Karpas-422 (cell line): ENCODE results near the gene SERPINB11. TPM values are rescaled to one million over a fixed set of nuclear protein-coding genes. Genes with fewer than 3 reads are reported as not detected.

ENCODE experiments used
- DNase-seq: peaks from one replicate; pipeline ENCODE4 v3.0.0-alpha.2; 2015
- H2AFZ ChIP-seq: fragments of 200-600 bp; sonication (generic); 2 replicates; pipeline ENCODE4 v1.6.1; 2014; ENCODE audit warnings: antibody characterized with exemption, low read length, mixed read lengths
- H3K27ac ChIP-seq: fragments of 200-600 bp; sonication (generic); 2 replicates; pipeline ENCODE4 v1.5.1; 2014; ENCODE audit warnings: mild to moderate bottlenecking, low read length, moderate library complexity
- H3K27me3 ChIP-seq: fragments of 200-600 bp; sonication (generic); 2 replicates; pipeline ENCODE4 v1.6.1; 2014; ENCODE audit warnings: low read length, mixed read lengths
- H3K36me3 ChIP-seq: fragments of 200-600 bp; sonication (generic); 2 replicates; pipeline ENCODE4 v1.6.1; 2014; ENCODE audit warnings: low read length, mixed read lengths; ENCODE audit not compliant: insufficient read depth
- H3K4me1 ChIP-seq: fragments of 200-600 bp; sonication (generic); 2 replicates; pipeline ENCODE4 v1.6.1; 2014; ENCODE audit warnings: mild to moderate bottlenecking, low read length, mixed read lengths
- H3K4me2 ChIP-seq: fragments of 200-600 bp; sonication (generic); 2 replicates; pipeline ENCODE4 v1.6.1; 2014; ENCODE audit warnings: low read length, low read depth, mild to moderate bottlenecking; ENCODE audit not compliant: poor library complexity, severe bottlenecking
- H3K4me3 ChIP-seq: fragments of 200-600 bp; sonication (generic); 2 replicates; pipeline ENCODE4 v1.5.1; 2014; ENCODE audit warnings: mild to moderate bottlenecking, antibody characterized with exemption, low read length, mixed read lengths
- H3K79me2 ChIP-seq: fragments of 200-600 bp; sonication (generic); 2 replicates; pipeline ENCODE4 v1.6.1; 2014; ENCODE audit warnings: mild to moderate bottlenecking, low read length, mixed read lengths
- H3K9ac ChIP-seq: fragments of 200-600 bp; sonication (generic); 2 replicates; pipeline ENCODE4 v1.6.0; 2014; ENCODE audit warnings: low read length
- H3K9me2 ChIP-seq: fragments of 200-600 bp; sonication (generic), shearing (Covaris generic); replicated peaks from 2 replicates; pipeline ENCODE4 v1.6.0; 2014; ENCODE audit warnings: mild to moderate bottlenecking, low read length, moderate library complexity; ENCODE audit not compliant: insufficient read depth
- H3K9me3 ChIP-seq: fragments of 300-700, 200-600 bp; sonication (generic); 2 replicates; pipeline ENCODE4 v1.6.1; 2014; ENCODE audit warnings: low read length, mixed read lengths
- H4K20me1 ChIP-seq: fragments of 200-600 bp; sonication (generic); 2 replicates; pipeline ENCODE4 v1.6.1; 2014; ENCODE audit warnings: mild to moderate bottlenecking, antibody characterized with exemption, low read length, low read depth; ENCODE audit not compliant: insufficient read depth
- total RNA-seq: library from RNA; depleted of rRNA; stranded (reverse); fragments of >200 nt; shearing (Covaris generic); gene quantifications from 2 replicates; pipeline ENCODE4 v1.2.3, GENCODE V29; 2014; ENCODE audit warnings: low replicate concordance; rRNA removed

The SERPINB11 gene
- total RNA-seq, 1 experiment from 2014 or later = not detected

DNA sequence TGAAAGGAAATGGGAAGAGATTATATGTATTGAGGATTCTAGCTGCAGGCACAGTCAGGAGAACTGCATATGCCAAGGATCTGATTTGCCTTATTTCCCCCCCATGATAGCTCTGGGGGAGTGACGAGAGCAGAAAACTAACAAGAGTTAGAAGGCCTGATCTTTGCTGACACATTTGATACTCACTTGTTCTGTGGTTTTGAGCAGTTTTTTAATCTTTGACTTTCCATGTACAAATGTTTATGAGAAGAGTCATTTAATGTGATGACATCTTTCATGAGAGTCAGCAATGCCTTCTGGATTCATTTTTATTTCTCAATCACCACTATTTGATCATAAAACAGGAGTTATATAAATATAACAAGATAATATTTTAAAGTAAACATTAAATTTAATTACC lies 59.8 kb downstream of the SERPINB11 start:
- H3K9ac ChIP-seq = no peak overlapping the region
- no peak for DNase-seq
- H3K79me2 ChIP-seq = no peaks in the 10 kb centered on the region
- H3K27me3 ChIP-seq = no peaks in the 10 kb centered on the region
- no peak overlapping the region for H3K27ac ChIP-seq
- no peak overlapping the region for H3K4me3 ChIP-seq
- H3K4me2 ChIP-seq = no peak overlapping the region
- no peak overlapping the region for H2AFZ ChIP-seq
- H4K20me1 ChIP-seq = no peaks in the 10 kb centered on the region
- no peaks in the 10 kb centered on the region for H3K36me3 ChIP-seq
- H3K4me1 ChIP-seq = no peaks in the 10 kb centered on the region
- no peaks in the 10 kb centered on the region; the same call in 1 of the 2 replicates for H3K9me2 ChIP-seq
- H3K9me3 ChIP-seq = peaks cover 4% of the 10 kb centered on the region; the same call in 1 of the 2 replicates

- no peak overlapping the region for H3K4me3 ChIP-seq
- no peak overlapping the region for H3K27ac ChIP-seq
- no peak overlapping the region for H3K9ac ChIP-seq
- H2AFZ ChIP-seq = no peak overlapping the region
- H3K4me1 ChIP-seq = no peaks in the 10 kb centered on the region
- H4K20me1 ChIP-seq = no peaks in the 10 kb centered on the region
- no peaks in the 10 kb centered on the region for H3K36me3 ChIP-seq
- H3K9me2 ChIP-seq = no peaks in the 10 kb centered on the region; the same call in 1 of the 2 replicates
- no peaks in the 10 kb centered on the region for H3K27me3 ChIP-seq
- H3K9me3 ChIP-seq = peaks cover 4% of the 10 kb centered on the region; the same call in 1 of the 2 replicates
- no peaks in the 10 kb centered on the region for H3K79me2 ChIP-seq
- DNase-seq = no peak
- H3K4me2 ChIP-seq = no peak overlapping the region
These were observed 61.3 kb downstream of the SERPINB11 start for GRCh38 chr18:63763831-63764600.

DNA sequence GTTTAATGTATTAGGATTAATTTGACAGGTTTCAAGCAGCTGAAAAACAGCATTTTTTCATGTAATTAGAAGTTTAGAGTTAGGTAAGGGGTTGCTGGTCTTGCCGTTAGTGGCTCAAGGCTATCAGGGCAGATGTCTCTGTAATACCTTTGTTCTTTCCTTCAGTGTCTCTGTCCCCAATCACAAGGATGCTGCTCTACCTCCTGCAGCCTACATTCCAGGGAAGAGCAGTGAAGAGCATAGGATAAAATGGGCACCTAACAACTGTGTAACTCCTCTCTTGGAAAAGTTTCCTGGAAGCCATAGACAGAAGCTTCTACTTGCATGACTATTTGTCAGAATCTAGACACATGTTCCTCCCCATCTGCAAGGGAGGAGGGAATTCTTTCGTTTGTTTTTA lies 63.1 kb downstream of the SERPINB11 start:
- Histone ChIP-seq H3K36me3 (no peaks in the 10 kb centered on the region), H3K27me3 (0 out of 2 replicates have a peak, but pooled peaks cover 2% of the 10 kb centered on the region), H2AFZ (no peak overlapping the region), H3K4me3 (no peak overlapping the region), H3K9ac (no peak overlapping the region), H4K20me1 (no peaks in the 10 kb centered on the region), H3K9me2 (no peaks in the 10 kb centered on the region), H3K9me3 (no peaks in the 10 kb centered on the region), H3K4me2 (no peak overlapping the region), H3K79me2 (no peaks in the 10 kb centered on the region), H3K27ac (no peak overlapping the region), H3K4me1 (no peaks in the 10 kb centered on the region)
- no peak for DNase-seq

Other genes with a start within 250 kb of the SERPINB11 start
- gene SERPINB5, start 226.0 kb upstream of the SERPINB11 start, total RNA-seq = 1.0 TPM in 1 of 2 replicates, not detected in the other
- not detected in 2 replicates for gene SERPINB12, start 160.6 kb upstream of the SERPINB11 start, total RNA-seq
- gene SERPINB13, start 115.6 kb upstream of the SERPINB11 start, total RNA-seq = not detected in 2 replicates
- not detected in 2 replicates for gene SERPINB4, start 58.7 kb upstream of the SERPINB11 start, total RNA-seq
- not detected in 2 replicates for gene SERPINB3, start 41.1 kb upstream of the SERPINB11 start, total RNA-seq
- 2.8 TPM in 1 of 2 replicates, not detected in the other for gene SERPINB7, start 72.5 kb downstream of the SERPINB11 start, total RNA-seq
- not detected in 2 replicates for gene SERPINB2, start 184.7 kb downstream of the SERPINB11 start, total RNA-seq
- not detected in 2 replicates for gene SERPINB10, start 205.0 kb downstream of the SERPINB11 start, total RNA-seq
- gene HMSD, start 246.3 kb downstream of the SERPINB11 start, total RNA-seq = not detected in 2 replicates